Testis (tissue), 2 donors: ENCODE measurements around the gene WDCP.
"Not testable (repeated sequence)": the region's sequence is repeated elsewhere in the genome, so short reads cannot be mapped to it uniquely, and the experiment has no call there.

Experiments
- CTCF ChIP-seq, 3 experiments: fragments of 450-650 bp in 2 of 3; fragments of 200-600 bp in 1 of 3; sonication (generic) in 1 of 3; IDR thresholded peaks; one replicate each; pipeline ENCODE4 v1.5.1; 2016 to 2019; ENCODE audit warnings: antibody characterized with exemption in 3 of 3, mild to moderate bottlenecking in 2 of 3, moderate library complexity in 1 of 3
- POLR2A ChIP-seq: fragments of 450-650 bp; IDR thresholded peaks from one replicate; pipeline ENCODE4 v1.6.1; 2017; ENCODE audit warnings: antibody characterized with exemption, mild to moderate bottlenecking, moderate library complexity

- not testable (repeated sequence) for TF ChIP-seq CTCF (IDR thresholded peaks at IDR 0.05); POLR2A
Measured at GRCh38 chr2:24043133-24043532, 4.1 kb downstream of the WDCP start.
